ENCODE measurements around the gene GNG2. TPM values are rescaled to one million over a fixed set of nuclear protein-coding genes. Genes with fewer than 3 reads are reported as not detected.
A peak's percentile ranks its signal among the peaks of the same experiment; 100 is the strongest.

Gene GNG2
- total RNA-seq, 1 donor from 2014 or later, result 56.8 TPM

- Histone ChIP-seq H3F3A (ENCODE audit: low read depth) (peaks cover 12% of the 10 kb centered on the region), H2AFZ (replicated peaks) (no peak overlapping the region)
- H3K27ac Mint-ChIP-seq, result peak overlapping the region; percentile 98
Measured at GRCh38 chr14:51922624-51923023, 62.2 kb downstream of the GNG2 start.

GRCh38 chr14:51924600-51924999, 64.2 kb downstream of the GNG2 start:
- no peak overlapping the region for H3K27ac ChIP-seq
- no peak for DNase-seq (ENCODE audit: low spot score)
- H3K4me1 Mint-ChIP-seq, result peaks cover 25% of the 10 kb centered on the region

More at GRCh38 chr14:51922624-51923023, 62.2 kb downstream of the GNG2 start:
- no peak overlapping the region for H3K4me3 ChIP-seq
- no peaks in the 10 kb centered on the region for H3K9me3 ChIP-seq (ENCODE audit: low read depth)
- peak overlapping the region; percentile 40 for H3K27ac ChIP-seq
- H4K20me1 ChIP-seq (ENCODE audit: low read depth), result peaks cover 5% of the 10 kb centered on the region
- H3K9ac ChIP-seq, result no peak overlapping the region
- peak overlapping the region; percentile 47 for H3K4me2 ChIP-seq
- H3K4me1 ChIP-seq, result peaks cover 22% of the 10 kb centered on the region
- H3K9me3 Mint-ChIP-seq, result no peaks in the 10 kb centered on the region
- H3K4me1 Mint-ChIP-seq, result peaks cover 25% of the 10 kb centered on the region
- no peak for TF ChIP-seq CTCF (IDR thresholded peaks at IDR 0.05)
- no peak for TF ChIP-seq EZH2 (IDR thresholded peaks at IDR 0.05)
- no peak for TF ChIP-seq EZH2phosphoT487 (IDR thresholded peaks at IDR 0.05)
- H3K79me2 ChIP-seq (ENCODE audit: low read depth), result no peaks in the 10 kb centered on the region
- peak; percentile 69 for DNase-seq (ENCODE audit: low spot score)
- H3K36me3 Mint-ChIP-seq, result peaks cover 4% of the 10 kb centered on the region
- H3K4me3 Mint-ChIP-seq, result peak overlapping the region; percentile 23
- H3K27me3 Mint-ChIP-seq (ENCODE audit: insufficient read depth, low read depth), result peaks cover 2% of the 10 kb centered on the region
- H3K36me3 ChIP-seq, result no peaks in the 10 kb centered on the region
- H3K27me3 ChIP-seq, result no peaks in the 10 kb centered on the region

GRCh38 chr14:51925980-51926379, 65.6 kb downstream of the GNG2 start:
- peaks cover 12% of the 10 kb centered on the region for H3F3A ChIP-seq (ENCODE audit: low read depth)
- H3K27me3 ChIP-seq, result no peaks in the 10 kb centered on the region
- no peaks in the 10 kb centered on the region for H3K79me2 ChIP-seq (ENCODE audit: low read depth)
- no peak overlapping the region for H3K27ac ChIP-seq
- H4K20me1 ChIP-seq (ENCODE audit: low read depth), result peaks cover 5% of the 10 kb centered on the region
- H3K4me2 ChIP-seq, result no peak overlapping the region
- no peaks in the 10 kb centered on the region for H3K9me3 ChIP-seq (ENCODE audit: low read depth)
- H3K36me3 Mint-ChIP-seq, result peaks cover 3% of the 10 kb centered on the region
- no peak overlapping the region for H2AFZ ChIP-seq (replicated peaks)
- no peak overlapping the region for H3K9ac ChIP-seq
- TF ChIP-seq EZH2 (IDR thresholded peaks at IDR 0.05) (no peak), EZH2phosphoT487 (IDR thresholded peaks at IDR 0.05) (no peak), CTCF (IDR thresholded peaks at IDR 0.05) (no peak)
- peaks cover under 1% of the 10 kb centered on the region for H3K9me3 Mint-ChIP-seq
- H3K36me3 ChIP-seq, result no peaks in the 10 kb centered on the region
- H3K27ac Mint-ChIP-seq, result no peak overlapping the region
- peaks cover 32% of the 10 kb centered on the region for H3K4me1 Mint-ChIP-seq
- no peaks in the 10 kb centered on the region for H3K27me3 Mint-ChIP-seq (ENCODE audit: insufficient read depth, low read depth)
- H3K4me3 ChIP-seq, result no peak overlapping the region
- no peak overlapping the region for H3K4me3 Mint-ChIP-seq
- no peak for DNase-seq (ENCODE audit: low spot score)
- H3K4me1 ChIP-seq, result peaks cover 22% of the 10 kb centered on the region

More at GRCh38 chr14:51924600-51924999, 64.2 kb downstream of the GNG2 start:
- no peak overlapping the region for H3K27ac Mint-ChIP-seq
- Histone ChIP-seq H3K4me1 (peaks cover 22% of the 10 kb centered on the region), H3K36me3 (no peaks in the 10 kb centered on the region), H3F3A (ENCODE audit: low read depth) (peaks cover 12% of the 10 kb centered on the region), H3K79me2 (ENCODE audit: low read depth) (no peaks in the 10 kb centered on the region), H4K20me1 (ENCODE audit: low read depth) (peaks cover 5% of the 10 kb centered on the region), H3K9ac (no peak overlapping the region), H3K4me2 (no peak overlapping the region), H3K4me3 (no peak overlapping the region), H2AFZ (replicated peaks) (no peak overlapping the region), H3K9me3 (ENCODE audit: low read depth) (no peaks in the 10 kb centered on the region), H3K27me3 (no peaks in the 10 kb centered on the region)
- H3K27me3 Mint-ChIP-seq (ENCODE audit: insufficient read depth, low read depth), result peaks cover 2% of the 10 kb centered on the region
- no peaks in the 10 kb centered on the region for H3K36me3 Mint-ChIP-seq
- TF ChIP-seq CTCF (IDR thresholded peaks at IDR 0.05) (no peak), EZH2 (IDR thresholded peaks at IDR 0.05) (no peak), EZH2phosphoT487 (IDR thresholded peaks at IDR 0.05) (no peak)
- H3K9me3 Mint-ChIP-seq, result no peaks in the 10 kb centered on the region
- no peak overlapping the region for H3K4me3 Mint-ChIP-seq

Measured in neural progenitor cell (in vitro differentiated cells).